ENCODE measurements around the gene TMEM132C. TPM values are rescaled to one million over a fixed set of nuclear protein-coding genes. Genes with fewer than 3 reads are reported as not detected.

Gene TMEM132C
- total and polyA plus RNA-seq, 2 experiments from 2014 or later = 10.6 to 16.5 TPM

DNA sequence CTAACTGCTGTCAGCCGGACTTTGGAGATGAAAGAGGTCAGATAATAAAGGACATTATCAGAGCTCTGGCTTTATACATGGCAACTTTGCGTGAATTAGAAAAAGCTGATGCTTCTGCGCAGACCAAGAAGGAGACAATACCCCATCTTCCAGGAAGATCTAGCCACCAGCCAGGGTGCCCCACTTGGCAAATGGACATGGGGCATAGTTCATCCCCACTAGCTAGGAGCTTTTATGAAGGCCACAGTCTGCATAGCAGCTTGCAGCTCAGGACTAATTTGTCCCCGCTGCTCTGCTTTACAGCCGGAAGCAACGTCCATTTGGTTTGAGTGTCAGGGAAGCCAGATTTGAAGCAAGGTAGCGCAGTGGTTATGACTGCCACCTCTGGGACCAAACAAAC is 101.0 kb downstream of the TMEM132C start:
- Histone ChIP-seq H3K9me2 (replicated peaks; ENCODE audit: insufficient read depth) (no peaks in the 10 kb centered on the region), H3K27me3 (peaks cover 10% of the 10 kb centered on the region), H3K4me2 (no peak overlapping the region), H4K20me1 (ENCODE audit: insufficient read depth, poor library complexity, severe bottlenecking) (no peaks in the 10 kb centered on the region), H3K4me3 (no peak overlapping the region), H3K27ac (no peak overlapping the region), H3K79me2 (no peaks in the 10 kb centered on the region), H3K4me1 (ENCODE audit: insufficient read depth) (peaks cover 22% of the 10 kb centered on the region), H3K9me3 (ENCODE audit: low read depth) (no peaks in the 10 kb centered on the region), H2AFZ (no peak overlapping the region), H3K36me3 (replicated peaks; ENCODE audit: insufficient read depth, low read depth) (no peaks in the 10 kb centered on the region)
- 90% methylated on average over 7 of the region's 7 CpGs for WGBS (ENCODE audit: low lambda C conversion rate, missing lambda C conversion rate)
- DNase-seq (ENCODE audit: low spot score) = no peak
- TF ChIP-seq EZH2 (IDR thresholded peaks at IDR 0.05; ENCODE audit: borderline replicate concordance) = no peak
- no peak for TF ChIP-seq CTCF (IDR thresholded peaks at IDR 0.05; ENCODE audit: poor library complexity)
- TF ChIP-seq EZH2phosphoT487 (IDR thresholded peaks at IDR 0.05; ENCODE audit: low read depth, severe bottlenecking, unreplicated experiment) = no peak

DNA sequence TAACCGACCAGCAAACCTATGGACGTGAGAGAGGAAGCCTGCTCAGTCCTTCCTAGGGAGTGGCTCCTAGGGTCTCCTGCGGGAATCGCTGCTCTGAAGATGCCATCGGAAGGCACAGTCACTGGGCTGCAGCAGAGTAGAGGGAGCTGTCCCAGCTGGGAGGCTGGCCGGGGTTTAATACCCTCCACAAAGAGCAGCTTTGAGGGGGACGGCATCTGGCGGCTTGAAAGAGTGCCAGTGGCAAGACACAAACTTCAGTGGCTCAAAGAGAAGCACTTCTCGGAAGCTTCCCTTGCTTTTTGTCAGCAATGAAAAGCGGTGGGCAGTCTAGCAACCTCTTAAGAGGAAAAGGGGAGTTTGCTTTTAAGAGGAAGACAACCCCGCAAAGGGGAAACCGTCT is 114.6 kb downstream of the TMEM132C start:
- Histone ChIP-seq H3K4me3 (no peak overlapping the region), H3K27me3 (peaks cover 14% of the 10 kb centered on the region), H4K20me1 (ENCODE audit: insufficient read depth, poor library complexity, severe bottlenecking) (no peaks in the 10 kb centered on the region), H3K36me3 (replicated peaks; ENCODE audit: insufficient read depth, low read depth) (no peaks in the 10 kb centered on the region), H3K9me3 (ENCODE audit: low read depth) (no peaks in the 10 kb centered on the region), H3K9me2 (replicated peaks; ENCODE audit: insufficient read depth) (no peaks in the 10 kb centered on the region), H3K4me2 (peak overlapping the region; percentile 52), H3K79me2 (no peaks in the 10 kb centered on the region), H3K4me1 (ENCODE audit: insufficient read depth) (peaks cover 9% of the 10 kb centered on the region), H3K27ac (peak overlapping the region; percentile 67), H2AFZ (no peak overlapping the region)
- 37% methylated on average over 12 of the region's 12 CpGs for whole genome bisulfite sequencing (ENCODE audit: low lambda C conversion rate, missing lambda C conversion rate)
- TF ChIP-seq CTCF (IDR thresholded peaks at IDR 0.05; ENCODE audit: poor library complexity) (no peak), EZH2phosphoT487 (IDR thresholded peaks at IDR 0.05; ENCODE audit: low read depth, severe bottlenecking, unreplicated experiment) (no peak), EZH2 (IDR thresholded peaks at IDR 0.05; ENCODE audit: borderline replicate concordance) (no peak)
- no peak for DNase-seq (ENCODE audit: low spot score)

- 64% methylated on average over 10 of the region's 10 CpGs for WGBS (ENCODE audit: low lambda C conversion rate, missing lambda C conversion rate)
- Histone ChIP-seq H3K9me2 (replicated peaks; ENCODE audit: insufficient read depth) (no peaks in the 10 kb centered on the region), H3K27ac (peak overlapping the region; percentile 67), H3K27me3 (peaks cover 14% of the 10 kb centered on the region), H4K20me1 (ENCODE audit: insufficient read depth, poor library complexity, severe bottlenecking) (no peaks in the 10 kb centered on the region), H2AFZ (no peak overlapping the region), H3K36me3 (replicated peaks; ENCODE audit: insufficient read depth, low read depth) (no peaks in the 10 kb centered on the region), H3K9me3 (ENCODE audit: low read depth) (no peaks in the 10 kb centered on the region), H3K79me2 (no peaks in the 10 kb centered on the region), H3K4me2 (peak overlapping the region; percentile 52), H3K4me1 (ENCODE audit: insufficient read depth) (peaks cover 9% of the 10 kb centered on the region), H3K4me3 (no peak overlapping the region)
- no peak for TF ChIP-seq CTCF (IDR thresholded peaks at IDR 0.05; ENCODE audit: poor library complexity)
- TF ChIP-seq EZH2 (IDR thresholded peaks at IDR 0.05; ENCODE audit: borderline replicate concordance) = no peak
- TF ChIP-seq EZH2phosphoT487 (IDR thresholded peaks at IDR 0.05; ENCODE audit: low read depth, severe bottlenecking, unreplicated experiment) = no peak
- no peak for DNase-seq (ENCODE audit: low spot score)
These were observed 115.0 kb downstream of the TMEM132C start for GRCh38 chr12:128381946-128382345.

DNA sequence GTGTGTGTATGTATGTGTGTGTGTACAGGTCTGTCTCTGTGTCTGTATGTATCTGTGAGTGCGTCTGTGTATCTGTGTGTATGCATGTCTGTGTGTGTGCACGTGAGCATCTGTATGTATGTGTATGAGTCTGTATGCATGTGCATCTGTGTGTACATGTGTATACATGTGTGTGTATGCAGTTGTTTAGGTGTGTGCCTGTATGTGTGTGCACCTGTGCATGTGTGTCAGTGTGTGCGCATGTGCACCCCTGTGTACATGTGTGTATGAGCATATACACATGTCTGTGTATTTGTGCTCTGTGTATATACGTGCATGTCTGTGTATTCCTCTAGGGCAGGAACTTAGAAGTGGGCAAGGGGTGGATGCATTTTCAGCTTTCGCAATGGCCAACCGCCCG is 116.0 kb downstream of the TMEM132C start:
- 92% methylated on average over 6 of the region's 7 CpGs for WGBS (ENCODE audit: low lambda C conversion rate, missing lambda C conversion rate)
- no peaks in the 10 kb centered on the region for H3K9me2 ChIP-seq (replicated peaks; ENCODE audit: insufficient read depth)
- H3K4me1 ChIP-seq (ENCODE audit: insufficient read depth) = peaks cover 11% of the 10 kb centered on the region
- H3K27me3 ChIP-seq = peaks cover 14% of the 10 kb centered on the region
- no peak overlapping the region for H2AFZ ChIP-seq
- no peak for DNase-seq (ENCODE audit: low spot score)
- TF ChIP-seq EZH2 (IDR thresholded peaks at IDR 0.05; ENCODE audit: borderline replicate concordance) (no peak), EZH2phosphoT487 (IDR thresholded peaks at IDR 0.05; ENCODE audit: low read depth, severe bottlenecking, unreplicated experiment) (no peak)
- H4K20me1 ChIP-seq (ENCODE audit: insufficient read depth, poor library complexity, severe bottlenecking) = no peaks in the 10 kb centered on the region
- H3K79me2 ChIP-seq = no peaks in the 10 kb centered on the region
- H3K4me2 ChIP-seq = no peak overlapping the region
- H3K27ac ChIP-seq = no peak overlapping the region
- no peak overlapping the region for H3K4me3 ChIP-seq
- no peaks in the 10 kb centered on the region for H3K9me3 ChIP-seq (ENCODE audit: low read depth)
- H3K36me3 ChIP-seq (replicated peaks; ENCODE audit: insufficient read depth, low read depth) = no peaks in the 10 kb centered on the region
